ENCODE data around the gene PMM2.
"Not testable (repeated sequence)": the region's sequence is repeated elsewhere in the genome, so short reads cannot be mapped to it uniquely, and the experiment has no call there.

PMM2 gene

DNA sequence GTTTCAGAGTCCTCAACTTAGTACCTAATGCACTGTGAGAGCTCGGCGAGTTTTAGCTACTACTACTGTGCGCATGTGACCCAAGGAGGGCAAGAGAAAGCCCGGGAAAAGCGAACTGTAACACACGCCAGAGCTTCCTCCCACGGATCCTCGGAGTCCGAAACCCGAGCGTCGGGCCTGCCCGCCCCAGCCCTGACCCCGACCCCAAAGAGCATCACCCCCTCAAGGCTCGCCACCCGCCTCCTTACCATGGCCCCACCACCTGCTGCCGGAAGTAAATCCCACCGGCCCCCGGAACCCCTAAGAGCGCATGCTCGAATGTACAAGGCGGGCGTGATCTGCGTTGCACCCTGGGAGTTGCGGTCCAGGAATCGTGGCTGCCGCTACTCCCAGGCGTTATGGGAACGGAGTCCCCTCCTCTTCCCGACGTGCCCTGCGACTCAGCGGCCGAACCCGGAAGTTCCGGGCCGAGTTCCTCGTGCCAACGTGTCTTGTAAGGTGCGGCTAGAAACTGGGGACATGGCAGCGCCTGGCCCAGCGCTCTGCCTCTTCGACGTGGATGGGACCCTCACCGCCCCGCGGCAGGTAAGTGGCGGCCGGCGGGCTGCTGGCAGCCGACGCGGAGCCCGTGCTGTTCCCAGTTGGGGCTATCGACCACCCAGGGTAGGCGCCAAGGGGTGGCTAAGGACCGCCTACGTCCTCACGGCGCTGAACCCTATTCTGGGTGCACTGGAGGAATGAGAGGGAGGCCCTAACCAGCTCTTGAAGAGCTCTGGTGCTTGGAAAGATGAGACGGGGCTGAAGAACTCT is at the start of gene PMM2, which contains the start of gene TMEM186:
Gene PMM2, plus strand, starts transcription at position 476 of the 810 bp plus-strand sequence. Its CDS starts 44 bp downstream, at position 520.
Gene TMEM186, minus strand, starts transcription at position 276 of the 810 bp plus-strand sequence. Its CDS starts 25 bp downstream, at position 251.
- peak; percentile 95 for DNase-seq (ENCODE audit: low spot score)

DNA sequence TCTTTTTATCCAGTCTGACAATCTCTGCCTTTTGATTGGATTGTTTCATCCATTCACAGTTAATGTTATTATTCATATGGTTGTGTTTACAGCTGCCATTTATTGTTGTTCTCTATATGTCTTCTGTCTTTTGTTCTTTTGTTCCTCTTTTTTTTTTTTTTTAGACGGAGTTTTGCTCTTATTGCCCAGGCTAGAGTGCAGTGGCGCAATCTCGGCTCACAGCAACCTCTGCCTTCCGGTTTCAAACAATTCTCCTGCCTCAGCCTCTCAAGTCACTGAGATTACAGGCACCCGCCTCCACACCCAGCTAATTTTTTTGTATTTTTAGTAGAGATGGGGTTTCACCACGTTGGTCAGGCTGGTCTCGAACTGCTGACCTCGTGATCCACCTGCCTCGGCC is 48.7 kb upstream of the PMM2 start:
- not testable (repeated sequence) for DNase-seq (ENCODE audit: low spot score)

DNA sequence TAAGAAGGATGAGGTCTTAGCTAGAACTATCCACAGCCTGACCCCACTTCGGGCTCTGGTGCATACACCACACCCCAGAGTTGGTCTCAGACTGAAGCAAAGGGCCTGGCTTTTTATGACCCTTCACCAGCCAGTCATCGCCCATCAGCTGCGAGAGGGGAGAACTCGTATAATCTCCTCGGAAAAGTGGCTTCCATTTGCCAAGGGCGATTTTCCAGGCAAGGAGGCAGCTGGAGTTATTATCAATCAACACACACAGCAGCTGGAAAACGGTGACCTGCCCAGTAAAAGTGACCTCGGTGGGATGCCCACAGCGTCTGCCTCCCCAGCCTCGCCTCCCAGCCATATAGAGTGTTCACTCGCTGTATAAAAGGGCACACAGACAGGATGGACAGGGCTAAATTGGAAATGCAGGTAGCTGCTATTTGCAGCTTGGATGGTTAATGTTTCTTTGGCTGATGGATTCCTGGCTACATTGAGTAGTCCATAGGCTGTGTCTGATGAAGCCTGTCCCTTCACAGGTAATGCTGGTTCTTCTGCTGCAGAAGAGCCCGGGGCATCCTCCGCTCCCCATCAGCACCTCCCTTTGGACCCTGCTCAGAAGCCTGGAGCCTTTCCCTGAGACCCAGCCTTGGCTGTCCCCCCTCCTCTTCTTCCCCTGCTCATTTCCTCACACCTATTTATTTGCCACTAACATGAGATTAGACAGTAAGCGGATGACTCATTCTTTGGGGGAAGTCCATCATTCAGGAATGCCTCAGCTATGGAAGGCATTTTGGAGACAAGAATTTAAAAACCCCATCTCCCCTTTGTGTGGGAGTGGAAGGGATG is 45.9 kb upstream of the PMM2 start:
- no peak for DNase-seq (ENCODE audit: low spot score)

DNA sequence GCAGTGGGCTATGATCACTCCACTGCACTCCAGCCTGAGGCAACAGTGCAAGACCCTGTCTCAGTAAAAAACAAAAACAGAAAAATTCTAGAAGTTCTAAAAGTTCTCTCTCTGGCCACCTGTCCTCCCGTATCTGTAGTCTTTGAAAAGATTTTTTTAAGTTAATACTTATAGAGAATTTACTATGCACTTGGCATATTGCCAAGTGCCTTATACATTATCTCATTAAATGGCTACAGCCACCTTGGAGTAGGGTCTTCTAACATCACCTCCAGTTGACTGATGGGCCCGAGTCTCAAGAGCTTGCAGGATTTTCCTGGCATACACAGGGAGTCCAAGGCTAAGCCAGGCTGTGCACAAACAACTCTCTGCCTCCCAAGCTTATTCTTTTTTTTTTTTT is 44.9 kb upstream of the PMM2 start:
- no peak for DNase-seq (ENCODE audit: low spot score)

DNA sequence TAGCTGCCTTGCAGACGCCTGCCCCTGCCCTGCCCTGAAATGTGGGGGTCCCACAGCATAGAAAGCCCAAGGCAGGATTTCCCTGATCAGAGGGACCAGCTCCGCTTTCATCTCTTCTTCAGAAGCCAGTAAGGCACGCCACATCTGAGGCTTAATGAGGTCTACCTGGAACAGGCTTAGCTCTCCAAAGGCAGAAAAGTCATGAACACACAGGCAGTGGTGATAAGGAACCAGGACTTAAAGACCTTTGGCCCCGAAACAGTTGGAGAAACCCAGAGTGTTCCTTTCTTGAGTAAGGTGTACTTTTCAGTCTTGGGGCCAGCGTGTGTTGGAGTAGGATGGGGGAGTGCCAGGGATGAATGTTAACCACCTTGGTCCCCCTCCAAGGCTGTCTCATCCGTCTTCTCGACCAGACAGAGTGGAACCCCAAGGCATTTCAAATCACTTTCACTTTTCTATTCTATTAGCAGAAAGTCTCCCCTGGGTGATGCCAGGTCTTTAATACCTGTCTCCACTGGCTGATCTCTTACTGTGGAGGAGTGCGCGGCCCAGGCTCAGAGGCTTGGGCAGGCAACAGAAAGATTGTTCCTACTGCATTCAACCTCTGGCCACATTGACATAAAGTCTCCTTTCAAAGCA is 44.1 kb upstream of the PMM2 start:
- DNase-seq (ENCODE audit: low spot score), result no peak

DNA sequence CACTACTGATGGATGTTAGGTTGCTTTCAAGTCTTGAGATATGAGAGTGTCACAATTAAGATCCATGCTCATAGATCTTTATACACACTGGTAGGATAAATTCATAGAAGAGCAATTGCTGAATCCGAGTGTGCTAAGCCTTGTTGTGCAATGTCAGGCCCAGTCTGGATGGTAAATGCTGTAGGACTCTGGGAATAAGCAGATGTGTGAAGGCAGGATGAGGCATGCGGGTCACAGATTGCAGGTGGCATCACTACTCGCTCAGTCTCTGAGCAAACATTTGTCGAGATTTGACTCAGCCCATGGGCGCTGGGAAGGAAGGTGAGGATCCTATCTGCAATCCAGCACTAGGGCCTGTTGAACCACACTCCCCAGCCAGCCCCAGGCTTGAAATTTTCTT is 40.9 kb upstream of the PMM2 start:
- DNase-seq (ENCODE audit: low spot score), result no peak

DNA sequence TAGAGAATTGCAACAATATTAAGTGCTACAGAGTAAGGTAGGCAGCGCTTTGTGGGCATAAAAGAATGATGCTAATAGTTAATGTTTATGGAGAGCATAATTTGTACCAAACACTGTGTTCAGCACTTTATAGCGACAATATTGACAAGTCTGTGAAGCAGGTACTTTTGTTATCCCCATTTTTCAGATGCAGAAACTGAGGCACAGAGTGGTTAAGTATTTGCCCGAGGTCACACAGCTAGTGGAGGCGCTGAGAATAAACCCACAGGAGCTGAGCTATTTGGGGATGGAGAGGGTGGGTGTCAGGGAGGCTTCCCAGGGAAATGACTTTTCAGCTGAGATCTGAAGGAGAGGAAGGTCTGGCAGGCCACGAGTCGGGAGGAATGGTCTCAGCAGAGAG is 39.6 kb upstream of the PMM2 start:
- DNase-seq (ENCODE audit: low spot score), result no peak

DNA sequence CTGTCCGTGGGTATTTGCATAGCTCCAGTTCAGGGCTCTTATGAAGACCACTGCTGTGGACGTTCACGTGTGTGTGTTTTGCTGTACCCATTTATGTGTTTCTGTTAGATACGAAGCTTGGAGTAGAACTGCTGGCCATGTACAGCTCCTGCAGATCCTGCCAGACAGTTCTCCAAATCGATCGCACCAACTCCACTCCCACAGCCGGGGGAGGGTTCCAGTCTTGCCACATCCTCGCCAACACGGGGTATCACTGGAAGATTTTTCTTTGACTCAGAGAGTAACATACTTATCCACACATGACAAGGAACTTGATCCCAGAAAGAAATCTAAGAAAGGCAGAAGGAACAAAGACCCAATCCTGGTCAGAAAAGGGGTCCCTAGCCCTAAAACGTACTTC is 37.6 kb upstream of the PMM2 start:
- DNase-seq (ENCODE audit: low spot score), result no peak

DNA sequence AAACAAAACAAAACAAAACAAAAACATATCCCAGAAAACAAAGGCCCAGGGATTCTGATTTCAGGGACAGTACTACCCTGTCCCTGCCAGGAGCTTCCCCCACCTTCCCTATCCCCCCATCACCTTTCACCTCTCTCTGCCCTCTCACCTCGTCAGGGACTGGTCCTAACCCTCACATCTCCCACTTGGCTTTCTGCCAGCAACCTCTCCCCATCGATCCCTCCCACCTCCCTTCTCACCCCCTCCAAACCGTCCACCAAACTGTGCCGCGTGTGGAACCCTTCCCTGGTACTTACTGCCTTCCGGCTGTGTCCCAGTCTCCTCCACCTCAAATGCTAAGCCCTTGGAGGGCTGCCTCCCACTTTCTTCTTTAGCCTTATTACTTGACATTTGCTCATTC is 36.6 kb upstream of the PMM2 start:
- no peak for DNase-seq (ENCODE audit: low spot score)

DNA sequence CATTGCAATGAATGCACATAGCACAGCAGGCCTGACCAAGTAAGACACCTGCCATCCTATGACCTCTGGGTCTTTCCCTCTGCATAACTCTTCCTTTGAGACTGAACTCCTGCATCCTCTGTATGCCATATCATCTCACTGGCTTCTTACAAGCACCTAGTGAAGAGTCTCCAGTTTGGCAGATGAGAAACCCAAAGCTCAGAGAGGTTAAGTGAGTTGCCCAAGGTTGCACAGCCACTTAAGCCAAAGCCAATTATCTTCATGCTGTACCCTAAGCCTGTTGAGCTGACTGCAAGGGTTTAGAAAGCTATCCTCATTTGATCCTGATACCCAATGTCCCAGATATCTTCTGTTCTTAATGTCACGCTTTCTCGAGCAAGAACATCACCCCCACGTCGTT is 35.4 kb upstream of the PMM2 start:
- DNase-seq (ENCODE audit: low spot score), result no peak

DNA sequence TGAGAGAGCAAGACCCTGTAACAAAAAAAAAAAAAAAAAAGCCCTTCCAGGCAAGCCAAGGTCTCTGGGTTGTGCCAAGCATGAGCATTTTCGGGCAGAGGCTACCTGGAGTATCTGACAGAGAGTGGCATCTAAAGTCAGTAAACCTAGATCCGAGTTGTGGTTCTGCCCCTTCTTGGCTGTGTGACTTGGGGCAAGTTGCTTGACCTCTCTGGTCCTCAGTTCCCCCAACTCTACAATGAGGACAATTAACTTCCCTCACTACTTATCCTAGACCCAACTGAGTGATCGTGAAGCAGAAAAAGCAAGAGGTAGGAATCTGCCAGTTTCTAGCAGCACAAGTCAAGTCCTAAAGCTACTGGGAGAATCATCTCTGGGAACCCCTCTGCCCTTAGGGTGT is 34.6 kb upstream of the PMM2 start:
- no peak for DNase-seq (ENCODE audit: low spot score)

DNA sequence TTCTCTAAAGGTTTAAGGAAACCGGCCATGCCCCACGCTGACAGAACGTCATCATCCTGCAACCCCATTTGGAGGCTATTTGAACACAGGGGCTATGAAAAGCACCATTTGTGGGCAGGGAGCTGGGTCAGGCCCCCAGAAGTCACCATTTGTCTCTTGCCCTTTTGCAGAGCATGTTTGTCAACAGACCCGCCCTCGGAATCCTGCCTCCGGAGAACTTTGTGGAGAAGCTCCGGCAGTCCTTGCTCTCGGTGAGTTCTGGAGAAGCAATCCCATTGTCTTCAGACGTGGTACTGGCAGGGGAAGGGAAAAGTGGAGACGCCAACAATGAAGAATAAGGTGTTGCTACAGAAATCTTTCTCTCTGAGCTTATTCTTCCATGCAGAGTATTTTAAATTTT is 33.7 kb upstream of the PMM2 start:
- DNase-seq (ENCODE audit: low spot score), result no peak

DNA sequence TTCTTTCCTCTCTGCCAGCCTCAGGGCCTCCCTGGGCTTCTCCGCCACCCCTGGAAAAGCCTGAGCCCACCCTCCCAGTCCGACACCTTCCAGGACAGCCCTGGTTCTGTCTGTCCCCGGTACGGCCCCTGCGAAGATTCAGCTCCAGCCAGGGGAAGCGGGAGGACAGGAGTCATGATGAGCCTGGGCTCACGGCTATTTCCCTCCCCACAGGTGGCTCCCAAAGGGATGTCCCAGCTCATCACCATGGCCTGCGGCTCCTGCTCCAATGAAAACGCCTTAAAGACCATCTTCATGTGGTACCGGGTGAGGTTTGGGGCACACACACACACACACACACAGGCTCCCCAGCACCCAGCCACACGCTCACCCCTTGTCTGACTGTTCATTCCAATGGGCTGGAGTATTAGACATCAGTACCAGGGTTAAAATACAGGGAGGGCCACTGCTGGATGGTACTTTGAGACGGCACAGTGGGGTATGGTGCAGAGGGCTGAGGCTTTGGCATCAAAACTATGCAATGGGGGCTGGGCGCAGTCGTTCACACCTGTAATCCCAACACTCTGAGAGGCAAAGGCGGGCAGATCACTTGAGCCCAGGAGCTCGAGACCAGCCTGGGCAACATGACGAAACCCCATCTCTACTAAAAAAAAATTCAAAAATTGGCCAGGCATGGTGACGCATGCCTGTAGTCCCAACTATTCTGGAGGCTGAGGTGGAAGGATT is 33.0 kb upstream of the PMM2 start:
- no peak for DNase-seq (ENCODE audit: low spot score)

DNA sequence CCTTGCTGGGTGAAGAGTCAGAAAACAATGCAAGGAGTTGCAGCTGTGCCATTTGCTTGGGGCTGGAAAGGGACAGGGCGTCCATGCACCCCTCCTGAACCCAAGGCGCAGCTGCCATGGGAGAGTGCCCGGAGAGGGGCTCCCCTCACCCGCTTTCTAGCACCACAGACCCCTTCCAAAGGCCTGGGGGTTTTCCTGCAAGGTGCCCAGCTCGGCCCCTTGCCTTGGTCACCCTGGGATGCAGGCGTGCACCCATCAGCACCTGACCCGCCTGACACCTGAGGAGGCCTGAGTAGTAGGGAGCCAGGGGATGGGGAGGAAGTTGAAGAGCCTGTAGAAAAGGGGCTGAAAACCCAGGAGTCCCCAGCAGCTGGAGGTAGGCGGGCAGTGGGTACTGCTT is 30.5 kb upstream of the PMM2 start:
- DNase-seq (ENCODE audit: low spot score), result no peak

DNA sequence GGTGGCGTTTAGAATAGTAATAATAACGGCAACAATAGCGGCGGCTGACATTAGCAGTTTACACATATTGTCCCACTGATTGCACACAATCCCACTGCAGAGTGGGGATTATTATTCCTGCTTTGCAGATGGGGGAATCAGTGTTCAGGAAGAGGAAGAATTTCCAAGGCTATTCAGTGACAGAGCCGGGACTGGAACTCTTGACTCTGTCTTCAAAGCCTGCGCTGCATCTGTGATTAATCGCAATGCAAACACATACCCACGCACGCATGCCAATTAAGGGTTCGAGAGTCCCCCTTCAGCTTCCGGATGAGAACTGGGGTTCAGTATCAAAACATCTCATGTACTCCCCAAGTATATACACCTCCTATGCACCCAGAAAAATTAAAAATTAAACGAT is 29.4 kb upstream of the PMM2 start:
- DNase-seq (ENCODE audit: low spot score), result no peak

DNA sequence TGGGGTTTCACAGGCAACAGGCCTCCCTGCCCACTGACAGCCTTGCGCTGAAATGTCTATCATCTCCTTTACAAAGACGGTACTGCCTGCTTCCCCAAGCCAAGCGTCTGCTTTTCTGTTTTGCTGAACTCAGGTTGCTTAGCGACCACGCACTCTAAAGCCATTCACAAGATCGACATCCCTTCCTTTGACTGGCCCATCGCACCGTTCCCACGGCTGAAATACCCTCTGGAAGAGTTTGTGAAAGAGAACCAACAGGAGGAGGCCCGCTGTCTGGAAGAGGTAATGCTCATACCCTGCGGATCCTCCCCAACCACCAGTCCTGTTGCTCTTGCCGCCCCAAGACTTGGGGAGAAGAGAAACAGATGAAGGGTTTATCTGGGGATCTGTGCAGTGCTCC is 28.9 kb upstream of the PMM2 start:
- no peak for DNase-seq (ENCODE audit: low spot score)

DNA sequence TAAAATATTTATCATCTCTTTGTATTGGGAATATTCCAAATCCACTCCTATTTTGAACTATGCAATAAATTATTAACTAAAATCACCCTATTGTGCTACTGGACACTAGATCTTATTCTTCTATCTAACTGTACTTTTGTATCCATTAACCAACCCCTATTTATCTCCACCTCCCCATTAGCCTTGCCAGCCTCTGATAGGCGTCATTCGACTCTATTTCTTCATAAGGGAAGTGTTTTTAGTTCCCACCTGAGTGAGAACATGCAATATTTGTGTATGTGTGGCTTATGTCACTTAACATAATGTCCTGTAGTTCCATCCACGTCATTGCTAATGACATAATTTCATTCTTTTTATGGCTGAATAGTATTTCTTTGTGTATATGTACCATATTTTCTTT is 24.1 kb upstream of the PMM2 start:
- no peak for DNase-seq (ENCODE audit: low spot score)

DNA sequence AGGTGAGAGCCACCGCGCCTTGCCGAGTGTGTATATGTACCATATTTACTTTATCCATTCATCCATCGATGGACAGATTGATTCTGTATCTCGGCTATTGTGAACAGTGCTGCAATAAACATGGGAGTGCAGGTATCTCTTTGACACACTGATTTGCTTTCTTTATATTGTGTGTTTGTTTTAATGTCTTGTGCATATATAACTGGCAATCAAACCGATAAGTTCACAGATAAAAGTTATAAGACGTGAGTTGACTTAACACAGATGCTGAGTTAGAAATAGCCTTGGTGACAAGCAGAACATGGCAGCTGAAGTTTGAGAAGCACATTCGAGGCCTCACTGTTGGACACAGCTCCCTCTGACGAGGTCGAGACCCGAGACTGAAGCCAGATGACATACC is 23.4 kb upstream of the PMM2 start:
- DNase-seq (ENCODE audit: low spot score), result no peak

DNA sequence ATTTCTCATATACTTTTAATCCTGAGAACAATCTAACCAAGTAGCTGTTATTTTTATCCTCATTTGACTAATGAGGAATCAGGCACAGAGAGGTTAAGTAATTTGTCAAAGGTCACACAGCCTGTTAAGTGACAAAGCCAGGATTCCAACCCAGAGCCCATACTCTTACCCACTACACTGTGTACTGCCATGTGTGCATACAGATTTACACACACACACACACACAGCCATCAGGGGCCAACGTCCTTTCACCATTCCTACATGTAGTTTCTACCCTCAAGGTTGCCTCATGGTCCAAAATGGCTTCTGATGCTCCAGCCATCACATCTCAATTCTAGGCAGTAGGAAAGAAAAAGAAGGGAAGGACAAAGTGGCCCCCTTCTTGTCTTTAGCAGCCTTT is 22.3 kb upstream of the PMM2 start:
- no peak for DNase-seq (ENCODE audit: low spot score)

DNA sequence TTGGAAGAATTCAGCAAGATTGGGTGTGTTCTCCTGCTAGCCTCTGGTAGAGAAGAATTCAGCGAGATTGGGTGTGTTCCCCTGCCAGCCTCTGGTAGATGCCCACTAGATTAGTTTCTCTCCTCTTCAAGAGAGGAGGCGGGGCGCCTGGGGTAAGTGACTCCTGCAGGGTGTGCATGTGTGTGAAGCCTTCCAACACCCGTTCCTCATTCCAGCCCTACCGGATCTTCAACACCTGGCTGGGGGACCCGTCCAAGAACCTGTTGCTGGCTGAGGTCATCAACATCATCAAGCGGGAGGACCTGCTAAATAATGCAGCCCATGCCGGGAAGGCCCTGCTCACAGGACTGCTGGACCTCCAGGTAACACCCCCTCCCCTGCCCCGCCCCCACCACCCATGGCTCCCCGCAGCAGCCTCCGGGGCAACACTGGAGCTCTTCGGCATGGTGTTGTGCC is 21.5 kb upstream of the PMM2 start:
- no peak for DNase-seq (ENCODE audit: low spot score)

DNA sequence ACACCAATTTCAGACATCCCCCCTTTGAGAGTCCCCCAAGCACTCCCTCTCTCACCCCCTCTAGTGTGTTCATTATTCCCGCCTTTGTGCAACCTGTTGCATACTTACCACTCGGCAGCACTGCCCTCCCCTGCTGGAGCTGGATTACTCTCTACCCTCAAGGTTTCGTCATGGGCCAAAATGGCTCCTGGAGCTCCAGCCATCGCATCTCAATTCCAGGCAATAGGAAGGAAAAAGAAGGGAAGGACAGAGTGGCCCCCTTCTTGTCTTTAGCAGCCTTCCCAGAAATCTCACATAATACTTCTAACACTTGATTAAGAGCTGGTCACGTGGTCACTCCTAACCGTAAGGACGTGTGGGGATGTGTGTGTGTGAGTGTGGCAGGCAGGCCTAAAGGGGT is 20.4 kb upstream of the PMM2 start:
- DNase-seq (ENCODE audit: low spot score), result no peak

DNA sequence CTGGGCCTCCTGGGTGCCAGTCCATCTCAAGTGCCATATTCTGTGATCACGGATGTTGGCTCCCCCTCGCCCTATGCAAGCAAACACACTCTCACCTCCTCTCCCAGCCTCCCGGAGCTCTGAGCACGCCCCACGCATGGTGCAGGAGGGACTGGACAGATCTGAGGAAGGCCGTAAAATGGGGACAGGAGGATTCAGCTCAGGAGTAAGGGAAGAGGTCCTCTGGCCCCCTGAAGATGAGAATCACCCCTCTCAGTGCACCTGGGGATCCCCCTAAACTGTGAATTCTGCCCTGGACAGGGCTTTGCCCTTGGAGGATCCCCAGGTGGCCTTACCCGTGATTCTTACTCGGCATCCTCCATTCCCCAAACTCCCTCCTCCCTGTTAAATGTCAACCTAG is 15.8 kb upstream of the PMM2 start:
- no peak for DNase-seq (ENCODE audit: low spot score)
